A673 (cell line): ENCODE results near the gene SNORC.
"Not testable (repeated sequence)": the region's sequence is repeated elsewhere in the genome, so short reads cannot be mapped to it uniquely, and the experiment has no call there.

Experiments
- CTCF ChIP-seq: fragments of 300-800, 200-600 bp; sonication (generic); conservative IDR thresholded peaks from 2 replicates; pipeline ENCODE4 v1.5.1; 2017; ENCODE audit warnings: low read depth, mild to moderate bottlenecking, antibody characterized with exemption, low read length, moderate library complexity, mixed read lengths
- EZH2 ChIP-seq: fragments of 200-600 bp; sonication (generic); IDR thresholded peaks from 2 replicates; pipeline ENCODE4 v1.6.1; 2017; ENCODE audit warnings: borderline replicate concordance, low read depth, mild to moderate bottlenecking, mixed read lengths, antibody characterized with exemption, low read length; ENCODE audit not compliant: poor library complexity, severe bottlenecking

GRCh38 chr2:232906867-232907717, 37.0 kb downstream of the SNORC start:
- not testable (repeated sequence) for TF ChIP-seq CTCF, EZH2
